Osteoblast (primary cell): ENCODE measurements around the gene ZNF487. TPM values are rescaled to one million over a fixed set of nuclear protein-coding genes. Genes with fewer than 3 reads are reported as not detected.
"Not testable (repeated sequence)": the region's sequence is repeated elsewhere in the genome, so short reads cannot be mapped to it uniquely, and the experiment has no call there.

Source experiments
- DNase-seq: peaks from one replicate; pipeline ENCODE4 v3.0.0; 2011; ENCODE audit warnings: low spot score, mixed read lengths; ENCODE audit not compliant: insufficient read length; ENCODE audit errors: missing footprints
- H2AFZ ChIP-seq: 2 replicates; pipeline ENCODE4 v1.6.0; 2011; ENCODE audit warnings: mild to moderate bottlenecking, low read length
- H3K27ac ChIP-seq: 2 replicates; pipeline ENCODE4 v1.5.1; 2011; ENCODE audit warnings: mild to moderate bottlenecking, low read depth, low read length, moderate library complexity
- H3K27me3 ChIP-seq: 2 replicates; pipeline ENCODE4 v1.6.0; 2012; ENCODE audit warnings: mild to moderate bottlenecking, control low read depth, inconsistent platforms, low read length, moderate library complexity; ENCODE audit not compliant: insufficient read depth
- H3K36me3 ChIP-seq: 2 replicates; pipeline ENCODE4 v1.5.1; 2011; ENCODE audit warnings: mild to moderate bottlenecking, low read length, control low read depth, moderate library complexity; ENCODE audit not compliant: insufficient read depth
- H3K4me1 ChIP-seq: 2 replicates; pipeline ENCODE4 v1.5.1; 2011; ENCODE audit warnings: mild to moderate bottlenecking, low read length, control low read depth, moderate library complexity; ENCODE audit not compliant: insufficient read depth
- H3K4me2 ChIP-seq: 2 replicates; pipeline ENCODE4 v1.6.0; 2011; ENCODE audit warnings: mild to moderate bottlenecking, low read length; ENCODE audit not compliant: insufficient read depth
- H3K4me3 ChIP-seq: fragments of 200-600 bp; sonication (generic); 3 replicates; pipeline ENCODE4 v1.5.1; 2012; ENCODE audit warnings: mild to moderate bottlenecking, low read length, inconsistent platforms; ENCODE audit not compliant: insufficient read depth
- H3K79me2 ChIP-seq: 2 replicates; pipeline ENCODE4 v1.6.0; 2012; ENCODE audit warnings: mild to moderate bottlenecking, low read length, control low read depth, inconsistent platforms; ENCODE audit not compliant: insufficient read depth
- H3K9me3 ChIP-seq: 2 replicates; pipeline ENCODE4 v1.5.1; 2011; ENCODE audit warnings: low read depth, low read length, control low read depth
- H4K20me1 ChIP-seq: 2 replicates; pipeline ENCODE4 v1.6.0; 2012; ENCODE audit warnings: mild to moderate bottlenecking, low read length, control low read depth; ENCODE audit not compliant: insufficient read depth
- CTCF ChIP-seq: IDR thresholded peaks from 2 replicates; pipeline ENCODE4 v1.5.1; 2011; ENCODE audit warnings: mild to moderate bottlenecking, low read depth, low read length, moderate library complexity; ENCODE audit errors: extremely low read depth
- total RNA-seq: library from RNA; depleted of rRNA; stranded (reverse); fragments of >200 nt; gene quantifications from 2 replicates; pipeline ENCODE4 v1.2.3, GENCODE V29; 2012

The ZNF487 gene
- total RNA-seq, 1 donor: 8.3 TPM

- DNase-seq: no peak
- no peaks in the 10 kb centered on the region for H3K79me2 ChIP-seq
- H2AFZ ChIP-seq: no peak overlapping the region
- no peaks in the 10 kb centered on the region for H4K20me1 ChIP-seq
- TF ChIP-seq CTCF: no peak
- H3K9me3 ChIP-seq: no peaks in the 10 kb centered on the region
- H3K27me3 ChIP-seq: no peaks in the 10 kb centered on the region
- peaks cover 7% of the 10 kb centered on the region for H3K4me1 ChIP-seq
- H3K4me2 ChIP-seq: no peak overlapping the region
- H3K4me3 ChIP-seq: no peak overlapping the region
- no peak overlapping the region for H3K27ac ChIP-seq
- H3K36me3 ChIP-seq: no peaks in the 10 kb centered on the region
These were observed 12.5 kb upstream of the ZNF487 start for GRCh38 chr10:43424416-43424815.

- H3K4me3 ChIP-seq, DNase-seq, H3K79me2 ChIP-seq, H3K36me3 ChIP-seq, H3K4me2 ChIP-seq, H2AFZ ChIP-seq, H3K27me3 ChIP-seq, H4K20me1 ChIP-seq, H3K4me1 ChIP-seq, H3K9me3 ChIP-seq, H3K27ac ChIP-seq: not testable (repeated sequence)
These were observed 10.4 kb upstream of the ZNF487 start for GRCh38 chr10:43426476-43426875.

GRCh38 chr10:43427166-43427825 lies 9.6 kb upstream of the ZNF487 start:
- H3K27me3 ChIP-seq: no peaks in the 10 kb centered on the region
- H3K4me1 ChIP-seq: no peaks in the 10 kb centered on the region
- no peak overlapping the region for H2AFZ ChIP-seq
- H3K4me2 ChIP-seq: no peak overlapping the region
- H3K4me3 ChIP-seq: no peak overlapping the region
- no peaks in the 10 kb centered on the region for H3K36me3 ChIP-seq
- no peaks in the 10 kb centered on the region for H3K9me3 ChIP-seq
- no peaks in the 10 kb centered on the region for H3K79me2 ChIP-seq
- no peak overlapping the region for H3K27ac ChIP-seq
- no peak for TF ChIP-seq CTCF
- no peak for DNase-seq
- no peaks in the 10 kb centered on the region for H4K20me1 ChIP-seq

GRCh38 chr10:43430926-43431663 lies 5.8 kb upstream of the ZNF487 start:
- no peak overlapping the region for H2AFZ ChIP-seq
- TF ChIP-seq CTCF: no peak
- no peaks in the 10 kb centered on the region for H3K9me3 ChIP-seq
- H3K27me3 ChIP-seq: no peaks in the 10 kb centered on the region
- H3K27ac ChIP-seq: no peak overlapping the region
- H3K4me3 ChIP-seq: no peak overlapping the region
- no peak overlapping the region for H3K4me2 ChIP-seq
- H3K36me3 ChIP-seq: no peaks in the 10 kb centered on the region
- no peak for DNase-seq
- H4K20me1 ChIP-seq: no peaks in the 10 kb centered on the region
- H3K79me2 ChIP-seq: no peaks in the 10 kb centered on the region
- no peaks in the 10 kb centered on the region for H3K4me1 ChIP-seq
